Stimulated activated CD4-positive, alpha-beta T cell treated with anti-CD3 and anti-CD28 coated beads, Interleukin-2, amount 100 ng/mL, for 4 hours (primary cell): ENCODE measurements around the gene HCFC2.
"Not testable (repeated sequence)": the region's sequence is repeated elsewhere in the genome, so short reads cannot be mapped to it uniquely, and the experiment has no call there.

ENCODE experiments used
- DNase-seq: peaks from one replicate; pipeline ENCODE4 v3.0.0-alpha.2; 2020; ENCODE audit warnings: low read depth

The HCFC2 gene

DNA sequence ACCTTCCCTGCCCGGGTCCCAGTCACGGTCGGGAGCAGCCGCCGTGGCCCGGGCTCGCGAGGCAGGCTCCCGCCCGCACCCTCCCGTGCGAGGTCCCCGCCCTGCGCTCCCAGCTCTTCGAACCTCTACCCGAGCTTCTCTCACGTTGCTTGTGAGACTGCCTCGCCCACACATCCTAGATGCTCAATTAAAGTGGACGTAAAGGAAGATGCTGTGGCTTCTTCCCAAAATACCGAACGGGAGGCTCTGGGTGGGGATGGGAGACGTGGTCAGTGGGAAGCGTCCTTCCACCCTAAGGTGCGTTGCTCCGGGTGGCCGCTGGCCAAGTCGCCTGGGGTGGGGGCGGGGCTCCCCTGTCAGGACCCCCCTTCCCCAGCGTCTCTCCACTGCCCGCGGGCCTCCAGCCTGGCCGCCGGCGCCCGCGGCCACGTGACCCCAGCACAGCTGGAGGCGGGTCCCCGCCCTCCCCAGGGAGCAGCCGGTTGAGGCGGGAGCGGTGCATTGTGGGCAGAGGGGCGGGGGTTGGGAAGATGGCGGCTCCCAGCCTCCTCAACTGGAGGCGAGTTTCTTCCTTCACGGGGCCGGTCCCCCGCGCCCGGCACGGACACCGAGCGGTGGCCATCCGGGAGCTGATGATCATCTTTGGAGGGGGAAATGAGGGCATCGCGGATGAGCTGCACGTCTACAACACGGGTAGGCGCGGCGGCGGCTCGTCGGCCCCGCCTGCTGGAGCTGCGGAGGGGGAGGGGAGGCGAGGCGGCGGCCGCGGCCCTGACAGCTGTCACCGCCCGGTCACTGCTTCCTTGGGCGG, at the start of gene HCFC2:
Gene HCFC2 (plus strand): TSS at position 501 of the 811 bp plus-strand sequence. CDS start 30 bp downstream, at position 531.
- peak; percentile 83 for DNase-seq

DNA sequence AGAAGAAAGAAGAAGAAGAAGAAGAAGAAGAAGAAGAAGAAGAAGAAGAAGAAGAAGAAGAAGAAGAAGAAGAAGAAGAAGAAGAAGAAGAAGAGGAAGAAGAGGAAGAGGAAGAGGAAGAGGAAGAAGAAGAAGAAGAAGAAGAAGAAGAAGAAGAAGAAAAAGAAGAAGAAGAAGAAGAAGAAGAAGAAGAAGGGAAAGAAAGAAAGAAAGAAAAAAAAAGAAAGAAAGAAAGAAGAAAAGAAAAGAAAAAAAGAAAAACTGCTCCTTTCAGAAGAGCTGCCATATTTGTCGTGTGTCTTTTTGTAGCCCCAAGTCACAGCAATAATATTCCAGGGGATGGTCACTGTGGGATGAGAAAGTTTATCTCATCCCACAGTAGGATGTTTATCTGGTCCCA, 42.5 kb upstream of the HCFC2 start:
- DNase-seq = not testable (repeated sequence)

DNA sequence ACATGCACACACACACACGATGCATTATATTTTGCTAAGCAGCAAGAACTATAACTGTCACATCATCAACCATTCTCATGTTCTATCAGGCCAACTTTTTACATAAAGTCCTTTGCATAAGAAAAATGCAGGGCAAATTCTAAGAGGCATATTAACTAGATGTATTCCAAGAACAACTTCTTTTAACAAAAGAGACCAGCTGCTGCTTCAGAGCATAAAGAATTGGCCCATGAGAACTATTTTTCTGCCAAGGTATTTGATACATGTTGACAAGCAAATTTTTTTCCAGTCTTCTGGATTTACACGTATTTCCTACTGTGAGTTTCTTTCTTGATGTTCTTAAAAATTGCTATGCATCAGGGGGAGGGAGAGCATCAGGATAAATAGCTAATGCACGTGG, 41.5 kb upstream of the HCFC2 start:
- DNase-seq = no peak

DNA sequence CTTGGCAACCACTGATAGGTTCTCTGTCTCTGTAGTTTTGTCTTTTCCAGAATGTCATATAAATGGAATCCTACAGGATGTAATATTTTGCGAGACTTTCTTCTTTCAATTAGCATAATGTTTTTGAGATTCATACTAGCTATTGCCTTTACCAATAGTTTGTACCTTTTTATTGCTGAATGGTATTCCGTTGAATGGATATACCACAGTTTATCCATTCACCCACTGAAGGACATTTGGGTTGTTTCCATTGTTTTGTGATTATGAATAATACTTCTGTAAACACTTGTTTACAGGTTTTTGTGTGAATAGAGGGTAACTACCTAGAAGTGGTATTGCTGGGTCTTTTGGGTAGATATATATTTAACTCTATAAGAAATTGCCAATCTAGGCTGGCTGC, 40.6 kb upstream of the HCFC2 start:
- DNase-seq = no peak

DNA sequence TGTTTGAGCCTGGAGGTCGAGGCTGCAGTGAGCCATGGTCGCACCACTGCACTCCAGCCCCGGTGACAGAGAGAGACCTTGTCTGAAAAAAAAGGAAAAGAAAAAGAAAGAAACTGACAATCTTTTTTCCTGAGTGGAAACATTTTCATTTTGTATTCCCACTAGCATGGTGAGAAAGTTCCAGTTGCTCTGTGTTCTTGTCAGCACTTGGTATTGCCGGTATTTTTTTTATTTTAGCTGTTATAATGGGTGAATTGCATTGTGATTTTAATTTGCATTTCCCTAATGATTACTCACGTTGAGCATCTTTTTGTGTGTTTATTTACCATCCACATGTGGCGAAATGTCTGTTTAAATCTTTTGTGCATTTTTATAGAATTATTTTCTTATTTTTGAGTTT, 40.0 kb upstream of the HCFC2 start:
- DNase-seq = no peak

DNA sequence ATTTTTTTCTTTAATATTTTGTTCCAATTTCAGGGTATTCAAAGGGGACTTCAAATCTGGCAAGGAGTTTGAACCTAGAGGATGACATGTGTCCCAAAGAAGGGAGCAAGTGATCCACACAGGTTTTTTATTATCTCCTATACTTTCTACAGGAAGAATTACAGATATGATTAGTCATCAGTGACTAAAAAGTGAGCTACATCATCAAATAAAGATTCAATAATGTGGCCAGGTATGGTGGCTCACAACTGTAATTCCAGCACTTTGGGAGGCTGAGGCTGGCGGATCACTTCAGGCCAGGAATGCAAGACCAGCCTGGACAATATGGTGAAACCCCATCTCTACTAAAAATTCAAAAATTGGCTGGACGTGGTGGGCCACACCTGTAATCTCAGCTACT, 38.6 kb upstream of the HCFC2 start:
- DNase-seq = no peak

DNA sequence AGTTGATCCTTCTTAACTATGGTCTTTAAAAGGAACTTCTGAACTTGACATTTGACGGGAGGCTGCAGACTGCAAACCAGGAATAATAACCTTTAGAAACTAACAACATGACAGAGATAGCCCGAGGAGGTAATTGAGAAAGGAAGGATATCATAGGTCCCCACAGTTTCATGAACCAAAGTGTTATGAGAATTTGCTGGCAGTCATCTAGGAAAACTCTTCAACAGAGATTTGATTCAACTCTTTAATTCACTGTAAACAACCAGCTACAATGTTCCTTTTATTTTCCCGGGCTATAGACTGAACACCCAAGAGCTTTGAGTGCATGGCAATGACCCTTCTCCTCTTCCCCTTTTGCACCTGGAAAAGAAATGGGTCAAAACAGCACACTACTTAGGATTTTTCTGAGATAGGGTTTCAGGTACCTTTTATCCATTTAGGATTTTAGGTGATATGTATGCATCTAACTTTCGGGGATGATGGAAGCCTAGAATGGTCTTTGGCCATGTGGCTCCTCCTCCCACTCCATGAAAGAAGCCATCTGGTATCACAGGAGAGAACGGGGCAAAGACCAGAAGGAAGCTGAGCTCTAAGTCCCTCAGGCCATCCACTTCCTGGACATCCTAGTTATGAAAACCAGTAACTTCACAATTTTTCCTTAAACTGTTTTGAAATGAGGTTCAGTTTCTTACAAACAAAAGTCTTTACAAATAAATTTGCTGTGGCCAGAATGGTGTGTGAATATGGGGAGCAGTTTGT, 37.3 kb upstream of the HCFC2 start:
- DNase-seq = no peak

DNA sequence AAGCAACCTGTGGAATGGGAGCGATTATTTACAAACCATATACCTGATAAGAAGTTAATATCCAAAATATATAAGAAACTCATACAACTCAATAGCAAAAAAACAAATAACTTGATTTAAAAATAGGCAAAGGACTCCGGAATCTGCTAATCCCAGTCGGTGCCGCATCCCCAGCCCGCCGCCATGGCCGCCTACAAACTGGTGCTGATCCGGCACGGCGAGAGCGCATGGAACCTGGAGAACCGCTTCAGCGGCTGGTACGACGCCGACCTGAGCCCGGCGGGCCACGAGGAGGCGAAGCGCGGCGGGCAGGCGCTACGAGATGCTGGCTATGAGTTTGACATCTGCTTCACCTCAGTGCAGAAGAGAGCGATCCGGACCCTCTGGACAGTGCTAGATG, 33.7 kb upstream of the HCFC2 start:
- not testable (repeated sequence) for DNase-seq

DNA sequence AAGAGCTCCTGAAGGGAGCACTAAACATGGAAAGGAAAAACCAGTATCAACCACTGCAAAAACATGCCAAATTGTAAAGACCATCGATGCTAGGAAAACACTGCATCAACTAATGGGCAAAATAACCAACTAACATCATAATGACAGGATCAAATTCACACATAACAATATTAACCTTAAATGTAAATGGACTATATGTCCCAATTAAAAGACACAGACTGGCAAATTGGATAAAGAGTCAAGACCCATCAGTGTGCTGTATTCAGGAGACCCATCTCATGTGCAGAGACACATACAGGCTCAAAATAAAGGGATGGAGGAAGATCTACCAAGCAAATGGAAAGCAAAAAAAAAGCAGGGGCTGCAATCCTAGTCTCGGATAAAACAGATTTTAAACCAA, 28.2 kb upstream of the HCFC2 start:
- DNase-seq = not testable (repeated sequence)

DNA sequence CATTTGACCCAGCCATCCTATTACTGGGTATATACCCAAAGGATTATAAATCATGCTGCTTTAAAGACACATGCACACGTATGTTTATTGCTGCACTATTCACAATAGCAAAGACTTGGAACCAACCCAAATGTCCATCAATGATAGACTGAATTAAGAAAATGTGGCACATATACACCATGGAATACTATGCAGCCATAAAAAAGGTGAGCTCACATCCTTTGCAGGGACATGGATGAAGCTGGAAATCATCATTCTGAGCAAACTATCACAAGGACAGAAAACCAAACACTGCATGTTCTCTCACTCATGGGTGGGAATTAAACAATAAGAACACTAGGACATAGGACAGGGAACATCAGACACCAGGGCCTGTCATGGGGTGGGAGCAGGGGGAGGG, 24.6 kb upstream of the HCFC2 start:
- DNase-seq = not testable (repeated sequence)

DNA sequence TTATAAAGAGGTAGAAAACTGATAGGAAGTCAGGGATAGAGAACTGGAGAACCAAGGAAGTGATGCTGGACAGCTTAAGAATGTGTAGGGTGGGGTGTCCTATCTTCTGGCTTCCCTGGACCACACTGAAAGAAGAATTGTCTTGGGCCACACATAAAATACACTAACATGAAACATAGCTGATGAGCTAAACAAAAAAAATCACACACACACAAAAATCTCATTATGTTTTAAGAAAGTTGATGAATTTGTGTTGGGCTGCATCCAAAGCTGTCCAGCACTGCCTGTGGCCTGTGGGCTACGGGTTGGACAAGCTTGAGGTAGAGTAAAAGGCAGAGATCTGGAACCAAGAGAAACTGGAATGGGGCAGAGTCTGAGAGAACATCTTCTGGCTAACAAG, 21.8 kb upstream of the HCFC2 start:
- no peak for DNase-seq

DNA sequence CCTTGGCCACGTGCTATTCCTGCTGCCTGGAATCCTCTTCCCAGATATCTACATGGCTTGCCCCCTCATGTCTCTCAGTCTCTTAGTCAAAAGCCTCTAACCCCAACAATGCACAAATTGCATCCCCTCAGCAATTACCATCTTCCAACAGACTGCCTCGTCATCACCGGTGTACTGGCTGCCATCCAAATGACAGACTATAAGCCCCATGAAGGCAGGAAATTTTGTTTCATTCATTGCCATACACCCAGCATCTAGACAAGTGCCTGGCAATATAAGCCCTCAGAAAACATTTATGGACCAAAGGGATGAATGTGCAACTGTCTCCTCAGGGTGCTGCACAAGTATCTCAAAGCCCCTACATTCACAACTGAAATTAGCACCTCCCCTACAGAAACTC, 20.2 kb upstream of the HCFC2 start:
- DNase-seq = no peak

DNA sequence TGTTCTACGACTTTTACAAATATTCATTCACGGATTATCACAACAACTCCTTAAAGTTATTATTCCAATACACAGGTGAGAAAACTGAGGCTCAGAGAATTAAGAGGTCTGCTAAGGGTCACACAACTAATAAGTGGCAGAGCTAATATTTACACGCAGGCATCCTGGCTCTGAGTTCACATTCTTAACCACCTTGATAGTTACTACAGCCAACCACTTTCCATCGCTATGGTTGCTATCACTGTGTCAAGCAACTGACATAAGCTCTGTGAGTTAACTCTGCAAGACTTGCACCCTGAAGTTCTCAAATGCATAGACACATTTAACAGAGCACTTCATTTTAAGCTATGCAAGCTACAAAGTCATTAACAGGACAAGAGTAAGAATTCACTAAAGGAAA, 18.0 kb upstream of the HCFC2 start:
- DNase-seq = no peak

DNA sequence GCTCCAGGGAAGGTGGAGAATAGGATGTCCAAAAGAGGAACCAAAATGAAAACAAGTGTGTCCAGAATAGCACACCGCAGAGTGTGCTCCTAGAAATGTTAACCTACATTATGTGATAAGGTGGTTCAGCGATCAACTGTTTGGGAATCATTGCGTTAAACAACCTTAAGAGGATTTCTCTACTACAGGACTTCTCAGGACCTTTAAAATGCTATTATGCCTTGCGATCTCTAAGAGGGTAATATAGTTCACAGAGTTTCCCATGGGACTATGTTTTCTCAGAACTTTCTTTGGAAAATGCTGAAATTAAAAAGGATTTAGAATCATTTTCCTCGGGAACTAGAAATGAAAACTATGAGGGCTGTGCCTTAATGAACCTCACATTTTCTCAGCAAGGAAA, 16.2 kb upstream of the HCFC2 start:
- no peak for DNase-seq

DNA sequence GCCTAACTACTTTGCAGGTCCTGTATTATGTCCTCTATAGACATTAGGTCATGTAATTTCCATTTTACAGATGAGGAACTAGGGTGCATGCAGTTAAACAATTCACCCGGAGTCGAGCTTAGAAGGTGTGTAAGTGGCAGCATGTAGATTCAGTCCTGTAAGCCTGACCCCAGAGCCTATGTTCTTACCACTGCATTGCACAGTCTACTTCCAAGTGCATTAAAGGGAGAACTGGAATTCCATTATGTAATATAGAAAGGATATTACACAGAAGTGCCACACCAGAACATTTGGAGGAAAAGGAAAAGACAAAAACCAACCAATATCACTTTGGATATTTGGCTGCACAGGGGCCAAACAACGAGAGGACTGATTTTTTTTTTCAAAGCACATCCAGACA, 15.5 kb upstream of the HCFC2 start:
- no peak for DNase-seq

DNA sequence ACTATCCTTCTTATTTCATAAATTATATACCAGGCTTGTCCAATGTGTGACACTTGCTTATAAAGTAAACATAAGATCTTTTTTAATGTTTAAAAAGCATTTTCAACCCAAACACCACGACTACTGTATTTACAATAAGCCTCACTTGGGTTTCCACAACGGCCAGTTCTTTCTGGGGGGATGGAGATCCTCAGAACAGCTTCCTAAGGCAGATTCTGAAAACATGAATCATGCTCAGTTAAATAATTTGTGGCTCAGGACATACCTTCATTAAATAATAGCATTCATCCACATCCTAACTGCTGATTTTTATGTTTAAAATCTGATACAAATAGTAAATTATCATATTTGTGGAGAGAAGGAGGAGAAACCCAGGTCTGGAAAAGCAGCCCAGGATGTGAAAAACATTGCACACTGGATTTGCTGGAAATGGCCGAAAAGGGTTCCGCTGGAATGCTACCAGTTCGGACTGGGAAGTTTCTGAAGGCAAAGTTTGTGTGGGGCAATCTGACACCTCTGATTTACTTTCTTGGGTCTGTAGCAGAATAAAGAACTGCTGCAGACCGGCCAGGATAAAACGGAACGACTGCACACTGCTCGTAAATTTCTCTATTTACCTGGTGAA, 14.9 kb upstream of the HCFC2 start:
- DNase-seq = no peak

DNA sequence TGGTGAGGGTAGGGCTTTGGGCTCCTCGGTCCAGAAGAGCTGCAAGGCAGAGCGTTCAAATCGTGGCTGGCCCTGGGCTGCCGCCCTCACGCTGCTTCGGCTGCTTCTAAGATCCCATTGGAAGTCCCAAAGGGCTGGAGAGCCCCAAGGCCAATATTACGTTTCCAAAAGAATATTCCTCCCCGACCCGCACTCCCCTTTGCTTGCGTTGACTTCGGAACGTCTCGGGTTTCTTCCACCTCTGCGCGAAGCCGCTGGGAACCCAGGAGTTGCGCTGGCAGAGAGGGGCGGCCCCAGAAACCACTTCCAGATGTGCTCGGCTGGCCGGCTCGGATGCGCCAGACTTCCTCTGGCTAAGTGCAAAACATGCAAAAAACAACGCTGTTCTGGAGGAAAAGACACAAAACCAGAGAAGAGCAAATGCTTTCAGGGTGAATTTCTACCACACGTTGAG, 14.4 kb upstream of the HCFC2 start, which contains the start of gene GLT8D2:
Gene GLT8D2 (minus strand): TSS at position 285 of the 454 bp plus-strand sequence. CDS start 30,539 bp downstream, outside the sequence.
- DNase-seq = no peak

DNA sequence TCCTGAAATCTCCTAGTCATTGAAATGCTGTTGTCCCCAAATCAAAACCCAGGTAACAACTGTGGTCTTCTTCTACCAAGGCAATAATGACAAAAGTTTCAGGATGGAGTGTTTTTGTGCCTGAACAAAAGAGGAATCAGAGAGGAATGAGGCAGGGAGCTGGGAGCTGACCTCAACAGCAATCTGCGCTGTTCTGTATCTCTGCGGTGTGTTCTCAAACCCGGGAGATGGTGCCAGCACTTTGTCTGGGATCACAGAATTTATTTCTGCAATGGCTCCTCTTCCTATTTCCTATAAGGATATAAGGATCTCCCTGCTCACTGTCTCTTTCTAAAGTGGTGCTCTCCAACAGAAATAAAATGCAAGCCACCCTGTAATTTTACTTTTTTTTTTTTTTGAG, 13.9 kb upstream of the HCFC2 start:
- no peak for DNase-seq

DNA sequence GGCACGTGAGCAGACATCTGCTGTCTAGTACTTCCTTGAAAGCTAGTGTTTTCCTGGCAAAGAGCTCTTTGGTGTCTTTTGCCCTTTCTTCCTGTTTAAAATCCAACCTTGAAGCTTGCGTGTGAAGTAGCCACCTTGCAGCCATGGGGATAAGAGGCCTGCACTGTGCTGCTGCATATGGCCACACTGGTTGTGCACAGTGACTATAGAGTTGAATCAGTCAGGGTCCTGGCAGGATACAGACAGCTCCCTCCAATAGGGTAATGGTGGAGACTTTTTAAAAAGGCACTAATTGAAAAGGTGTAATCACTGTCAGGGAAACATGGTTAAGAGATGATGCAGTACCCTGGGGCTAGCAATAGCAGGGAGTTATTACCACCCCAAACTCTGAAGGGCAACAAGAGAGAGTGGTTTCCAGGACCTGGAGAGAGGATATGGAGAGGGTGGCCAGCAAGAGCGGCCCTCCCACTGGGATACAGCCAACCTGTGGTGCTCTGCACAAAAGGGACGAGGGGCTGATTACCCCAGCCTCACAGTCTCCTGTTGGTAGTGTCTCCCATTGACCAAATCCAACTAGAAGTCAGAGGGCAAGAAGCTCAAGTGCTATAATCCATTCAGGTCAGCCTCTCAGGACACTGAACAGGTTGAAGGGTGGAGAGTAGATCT, 9.5 kb upstream of the HCFC2 start:
- no peak for DNase-seq

DNA sequence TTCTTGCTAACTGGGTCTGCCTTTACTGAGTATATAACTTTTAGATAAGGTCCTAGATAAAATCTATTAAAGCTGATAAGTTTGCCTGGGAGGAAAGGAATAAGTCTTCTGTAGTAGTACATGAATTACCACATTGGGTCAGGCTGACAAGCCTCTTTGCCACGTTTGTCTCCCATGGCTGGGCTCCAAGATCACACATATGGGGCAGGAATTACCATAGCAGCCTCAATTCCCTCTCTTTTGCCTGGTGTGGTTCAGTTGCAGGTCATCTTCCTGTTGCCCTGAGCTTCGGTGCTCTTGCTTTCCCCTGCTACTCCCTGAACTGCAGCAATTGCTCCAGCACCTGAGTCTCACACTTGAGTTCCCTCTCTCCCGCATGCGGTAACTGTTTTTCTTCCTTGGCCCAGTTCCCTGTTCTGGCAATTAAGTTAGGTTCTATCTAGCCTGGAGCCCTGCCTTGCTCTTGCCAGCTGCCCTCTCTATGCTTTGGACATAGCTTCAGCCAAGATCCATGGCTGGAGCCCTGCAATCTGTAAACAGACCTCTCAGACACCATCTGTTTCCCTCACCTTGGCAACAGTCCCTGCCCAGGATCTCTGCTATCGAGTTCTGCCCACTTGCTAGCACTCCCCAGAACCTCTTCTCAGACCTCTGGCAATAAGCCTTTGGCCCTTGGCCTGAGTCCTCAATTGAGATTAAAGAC, 8.5 kb upstream of the HCFC2 start:
- no peak for DNase-seq

DNA sequence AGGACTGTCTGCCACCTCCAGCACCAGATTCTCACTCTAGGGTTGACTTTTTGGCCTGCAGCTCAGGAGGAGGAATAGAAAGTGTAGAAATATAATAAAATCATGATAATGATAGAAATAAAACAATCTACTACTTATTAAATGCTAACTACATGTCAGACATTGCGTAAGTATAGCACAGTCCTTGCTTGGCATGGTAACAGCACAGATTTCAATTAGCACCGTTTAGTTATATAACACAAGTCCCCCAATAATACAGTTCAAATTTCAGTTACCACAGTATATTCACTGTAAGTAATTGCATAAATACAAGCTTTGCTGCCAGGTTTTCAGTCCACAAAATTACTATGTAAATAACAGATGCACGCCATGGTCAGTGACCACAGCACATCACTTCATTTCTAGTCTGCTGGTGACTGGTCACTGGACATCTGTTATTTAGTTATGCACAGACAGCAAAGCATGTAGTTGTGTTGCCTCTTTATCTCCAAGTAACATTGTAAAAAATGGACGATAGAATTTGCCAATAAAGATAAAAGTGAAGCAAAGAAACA, 7.8 kb upstream of the HCFC2 start:
- no peak for DNase-seq
